ENCODE measurements around the gene ATP8A1.

Gene ATP8A1

GRCh38 chr4:42531341-42532030 is 125.4 kb downstream of the ATP8A1 start:
- no peak overlapping the region for H3K4me3 ChIP-seq (replicated peaks; ENCODE audit: low read depth, low read length)
- no peak for DNase-seq (ENCODE audit: extremely low read depth, insufficient read length)
- no peak for TF ChIP-seq CTCF (IDR thresholded peaks at IDR 0.05; ENCODE audit: insufficient read depth, low read length, poor library complexity, severe bottlenecking)
- peaks cover 20% of the 10 kb centered on the region for H3K36me3 ChIP-seq (ENCODE audit: control insufficient read depth, insufficient read depth, low read length)
- H3K27me3 ChIP-seq (replicated peaks; ENCODE audit: control insufficient read depth, insufficient read depth, low read length), result no peaks in the 10 kb centered on the region

GRCh38 chr4:42523066-42523718 is 133.7 kb downstream of the ATP8A1 start:
- Histone ChIP-seq H3K4me3 (replicated peaks; ENCODE audit: low read depth, low read length) (no peak overlapping the region), H3K27me3 (replicated peaks; ENCODE audit: control insufficient read depth, insufficient read depth, low read length) (no peaks in the 10 kb centered on the region), H3K36me3 (ENCODE audit: control insufficient read depth, insufficient read depth, low read length) (peaks cover 6% of the 10 kb centered on the region)
- no peak for DNase-seq (ENCODE audit: extremely low read depth, insufficient read length)
- TF ChIP-seq CTCF (IDR thresholded peaks at IDR 0.05; ENCODE audit: insufficient read depth, low read length, poor library complexity, severe bottlenecking), result no peak

GRCh38 chr4:42519803-42520417 is 137.0 kb downstream of the ATP8A1 start:
- no peak for DNase-seq (ENCODE audit: extremely low read depth, insufficient read length)
- Histone ChIP-seq H3K4me3 (replicated peaks; ENCODE audit: low read depth, low read length) (no peak overlapping the region), H3K27me3 (replicated peaks; ENCODE audit: control insufficient read depth, insufficient read depth, low read length) (no peaks in the 10 kb centered on the region), H3K36me3 (ENCODE audit: control insufficient read depth, insufficient read depth, low read length) (peaks cover 5% of the 10 kb centered on the region)
- TF ChIP-seq CTCF (IDR thresholded peaks at IDR 0.05; ENCODE audit: insufficient read depth, low read length, poor library complexity, severe bottlenecking), result peak; percentile 57

- peaks cover 6% of the 10 kb centered on the region for H3K36me3 ChIP-seq (ENCODE audit: control insufficient read depth, insufficient read depth, low read length)
- no peak for TF ChIP-seq CTCF (IDR thresholded peaks at IDR 0.05; ENCODE audit: insufficient read depth, low read length, poor library complexity, severe bottlenecking)
These were observed 141.6 kb downstream of the ATP8A1 start for GRCh38 chr4:42515156-42515884.

GRCh38 chr4:42513748-42514492 is 143.0 kb downstream of the ATP8A1 start:
- Histone ChIP-seq H3K27me3 (replicated peaks; ENCODE audit: control insufficient read depth, insufficient read depth, low read length) (no peaks in the 10 kb centered on the region), H3K4me3 (replicated peaks; ENCODE audit: low read depth, low read length) (no peak overlapping the region), H3K36me3 (ENCODE audit: control insufficient read depth, insufficient read depth, low read length) (peaks cover 6% of the 10 kb centered on the region)
- DNase-seq (ENCODE audit: extremely low read depth, insufficient read length), result no peak
- no peak for TF ChIP-seq CTCF (IDR thresholded peaks at IDR 0.05; ENCODE audit: insufficient read depth, low read length, poor library complexity, severe bottlenecking)

More at GRCh38 chr4:42515156-42515884, 141.6 kb downstream of the ATP8A1 start:
- no peaks in the 10 kb centered on the region for H3K27me3 ChIP-seq (replicated peaks; ENCODE audit: control insufficient read depth, insufficient read depth, low read length)
- no peak overlapping the region for H3K4me3 ChIP-seq (replicated peaks; ENCODE audit: low read depth, low read length)
- no peak for DNase-seq (ENCODE audit: extremely low read depth, insufficient read length)

All from GM06990 (cell line).